Activated naive CD8-positive, alpha-beta T cell treated with anti-CD3 and anti-CD28 coated beads, Interleukin-2, amount 50 U/mL, for 24 hours (primary cell): ENCODE measurements around the gene BAG5.

Experiments used
- ATAC-seq: fragments of 150-1000 bp; cut with Tn5 transposase; one replicate; pipeline ENCODE4 v1.10.0; 2021
- DNase-seq: peaks from one replicate; pipeline ENCODE4 v3.0.0; 2021
- H3K27ac Mint-ChIP-seq: one replicate; pipeline ENCODE4 v1.8.0; 2021; ENCODE audit warnings: mild to moderate bottlenecking, mixed read lengths
- H3K27me3 Mint-ChIP-seq: one replicate; pipeline ENCODE4 v1.8.0; 2021; ENCODE audit warnings: mixed read lengths
- H3K36me3 Mint-ChIP-seq: one replicate; pipeline ENCODE4 v1.8.0; 2021; ENCODE audit warnings: low read depth, mixed read lengths
- H3K4me1 Mint-ChIP-seq: one replicate; pipeline ENCODE4 v1.8.0; 2021; ENCODE audit warnings: mixed read lengths
- H3K4me3 Mint-ChIP-seq: one replicate; pipeline ENCODE4 v1.8.0; 2021; ENCODE audit warnings: mild to moderate bottlenecking, moderate library complexity, mixed read lengths
- H3K9me3 Mint-ChIP-seq: one replicate; pipeline ENCODE4 v1.8.0; 2021; ENCODE audit warnings: mixed read lengths

The BAG5 gene

DNA sequence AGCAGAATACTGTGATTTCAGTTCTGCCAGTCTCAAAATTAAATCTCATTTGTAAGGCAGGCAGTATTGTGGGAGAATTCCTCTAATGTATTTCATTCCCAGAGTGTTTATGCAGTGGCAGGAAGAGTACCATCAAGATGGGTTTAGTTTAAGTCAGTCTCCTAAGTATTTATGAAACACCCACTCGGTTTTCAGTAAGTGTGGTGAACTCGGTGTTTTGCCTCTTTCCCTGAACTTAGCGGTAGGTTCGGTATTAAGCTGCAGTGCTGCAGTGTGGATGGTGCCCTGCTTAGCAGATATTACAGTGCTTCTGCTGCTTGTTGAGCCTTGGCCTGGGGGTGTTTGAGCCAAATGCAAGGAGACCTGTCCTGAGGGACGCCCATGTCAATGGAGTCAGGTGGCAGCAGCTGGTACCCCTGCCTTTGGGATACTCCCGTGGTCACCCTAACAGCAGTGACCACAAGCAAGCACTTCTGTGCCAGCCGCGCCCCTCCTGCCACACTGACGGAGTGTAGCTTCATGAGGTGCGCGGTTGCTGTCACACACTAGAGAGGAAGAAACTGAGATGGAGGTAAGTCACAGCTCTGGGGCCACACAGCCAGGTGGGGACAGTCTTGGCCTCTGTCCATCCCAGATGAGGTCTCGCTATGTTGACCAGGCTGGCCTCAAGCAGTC, 16.1 kb upstream of the BAG5 start:
- DNase-seq (no peak), ATAC-seq (no peak)
- peaks cover 13% of the 10 kb centered on the region for H3K36me3 Mint-ChIP-seq
- no peak overlapping the region for H3K4me3 Mint-ChIP-seq
- H3K27me3 Mint-ChIP-seq = no peaks in the 10 kb centered on the region
- H3K4me1 Mint-ChIP-seq = no peaks in the 10 kb centered on the region
- H3K9me3 Mint-ChIP-seq = no peaks in the 10 kb centered on the region
- no peak overlapping the region for H3K27ac Mint-ChIP-seq

DNA sequence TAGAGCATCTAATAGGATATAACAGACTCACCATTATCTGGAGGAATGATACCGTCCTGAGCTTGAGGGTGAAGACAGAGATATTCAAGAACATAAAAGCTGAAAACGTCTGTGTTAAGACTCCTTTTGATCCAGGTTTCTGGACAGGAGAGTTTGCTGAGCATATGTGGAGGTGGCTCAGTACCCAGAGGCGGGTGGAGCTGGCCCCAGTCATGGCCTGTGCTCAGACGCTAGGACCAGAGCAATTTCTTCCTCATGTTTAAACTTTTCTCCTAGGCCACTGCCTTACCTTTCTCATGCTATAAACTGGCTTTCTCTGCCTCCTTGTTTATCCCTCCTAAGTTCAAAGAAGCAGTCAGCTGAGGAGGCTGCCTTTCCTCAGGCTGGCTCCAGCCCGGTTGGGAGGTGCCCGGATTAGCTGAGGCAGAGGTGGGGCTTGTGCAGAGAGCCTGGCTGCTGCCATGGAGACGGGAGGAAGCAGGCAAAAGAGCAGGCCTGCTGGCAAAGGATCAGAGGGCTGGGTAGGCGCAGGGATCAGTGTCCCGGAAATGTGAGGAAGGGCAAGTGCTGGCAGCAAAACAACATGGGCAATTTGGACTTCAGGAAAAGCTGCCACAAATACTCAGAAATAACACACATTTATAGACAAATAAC, 14.0 kb upstream of the BAG5 start:
- ATAC-seq (no peak), DNase-seq (no peak)
- Mint-ChIP-seq H3K9me3 (no peaks in the 10 kb centered on the region), H3K4me3 (no peak overlapping the region), H3K36me3 (peaks cover 17% of the 10 kb centered on the region), H3K27me3 (no peaks in the 10 kb centered on the region), H3K27ac (no peak overlapping the region), H3K4me1 (no peaks in the 10 kb centered on the region)

- no peak overlapping the region for H3K4me3 Mint-ChIP-seq
- ATAC-seq = no peak
Measured at GRCh38 chr14:103574707-103575285, 12.3 kb upstream of the BAG5 start.

DNA sequence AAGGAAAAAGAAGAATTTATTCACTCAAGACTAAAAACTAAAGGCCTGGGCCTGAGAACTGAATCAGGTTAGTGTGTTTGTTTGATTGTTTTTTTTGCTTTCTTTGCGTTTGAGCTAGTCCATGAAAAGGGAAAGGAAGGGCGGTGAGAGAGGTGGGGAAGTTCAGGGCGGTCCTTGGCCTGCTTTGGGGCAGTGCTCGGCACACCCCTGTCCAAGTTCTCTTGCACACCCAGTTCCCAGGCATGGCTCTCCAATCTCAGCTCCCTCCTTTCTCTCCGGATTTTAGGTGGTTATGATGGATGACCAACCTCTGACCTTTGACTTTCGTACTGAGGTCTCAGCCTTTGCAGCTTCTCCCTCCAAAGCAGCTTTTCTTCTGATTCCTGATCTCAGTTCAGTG, 11.6 kb upstream of the BAG5 start:
- Mint-ChIP-seq H3K9me3 (no peaks in the 10 kb centered on the region), H3K36me3 (peaks cover 17% of the 10 kb centered on the region)

More at GRCh38 chr14:103574707-103575285, 12.3 kb upstream of the BAG5 start:
- Mint-ChIP-seq H3K36me3 (peaks cover 17% of the 10 kb centered on the region), H3K27me3 (no peaks in the 10 kb centered on the region), H3K9me3 (no peaks in the 10 kb centered on the region), H3K4me1 (no peaks in the 10 kb centered on the region), H3K27ac (no peak overlapping the region)
- DNase-seq = no peak

DNA sequence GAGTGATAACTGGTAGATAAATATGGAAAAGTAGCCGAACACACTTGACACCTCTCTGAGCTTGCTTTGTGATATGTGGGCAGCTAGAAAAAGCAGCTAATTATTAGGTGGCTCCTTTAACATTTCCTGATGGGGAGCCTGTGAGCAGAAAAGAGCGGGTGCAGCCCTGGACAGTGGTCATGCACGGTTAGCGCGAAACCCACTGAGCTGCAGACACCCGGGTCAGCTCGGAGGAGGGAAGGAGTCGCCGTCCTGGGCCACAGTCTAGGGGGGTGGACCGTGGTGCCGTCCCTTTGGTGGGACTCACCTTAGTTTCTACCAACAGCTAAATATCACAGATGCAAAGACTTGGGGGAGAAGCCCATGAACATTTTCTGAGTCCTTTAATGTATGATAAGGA, 7.0 kb upstream of the BAG5 start:
- Mint-ChIP-seq H3K4me1 (peaks cover 21% of the 10 kb centered on the region), H3K27ac (no peak overlapping the region)

More for the DNA sequence above, 11.6 kb upstream of the BAG5 start:
- no peaks in the 10 kb centered on the region for H3K27me3 Mint-ChIP-seq
- no peak overlapping the region for H3K4me3 Mint-ChIP-seq
- H3K27ac Mint-ChIP-seq = no peak overlapping the region
- no peaks in the 10 kb centered on the region for H3K4me1 Mint-ChIP-seq
- ATAC-seq (no peak), DNase-seq (no peak)

GRCh38 chr14:103568952-103569351, 6.5 kb upstream of the BAG5 start:
- Mint-ChIP-seq H3K27ac (no peak overlapping the region), H3K4me3 (no peak overlapping the region), H3K36me3 (peaks cover 5% of the 10 kb centered on the region), H3K4me1 (peaks cover 24% of the 10 kb centered on the region), H3K9me3 (no peaks in the 10 kb centered on the region), H3K27me3 (no peaks in the 10 kb centered on the region)
- no peak for ATAC-seq
- no peak for DNase-seq

More for the DNA sequence above, 7.0 kb upstream of the BAG5 start:
- H3K27me3 Mint-ChIP-seq = no peaks in the 10 kb centered on the region
- no peak for DNase-seq
- H3K9me3 Mint-ChIP-seq = no peaks in the 10 kb centered on the region
- peaks cover 7% of the 10 kb centered on the region for H3K36me3 Mint-ChIP-seq
- no peak for ATAC-seq
- H3K4me3 Mint-ChIP-seq = no peak overlapping the region

- Mint-ChIP-seq H3K36me3 (peaks cover 26% of the 10 kb centered on the region), H3K27ac (no peak overlapping the region), H3K4me3 (peak overlapping the region; percentile 95), H3K27me3 (no peaks in the 10 kb centered on the region), H3K4me1 (peaks cover 60% of the 10 kb centered on the region), H3K9me3 (no peaks in the 10 kb centered on the region)
- no peak for DNase-seq
- ATAC-seq = no peak
Measured at GRCh38 chr14:103563844-103564505, 1.5 kb upstream of the BAG5 start.

DNA sequence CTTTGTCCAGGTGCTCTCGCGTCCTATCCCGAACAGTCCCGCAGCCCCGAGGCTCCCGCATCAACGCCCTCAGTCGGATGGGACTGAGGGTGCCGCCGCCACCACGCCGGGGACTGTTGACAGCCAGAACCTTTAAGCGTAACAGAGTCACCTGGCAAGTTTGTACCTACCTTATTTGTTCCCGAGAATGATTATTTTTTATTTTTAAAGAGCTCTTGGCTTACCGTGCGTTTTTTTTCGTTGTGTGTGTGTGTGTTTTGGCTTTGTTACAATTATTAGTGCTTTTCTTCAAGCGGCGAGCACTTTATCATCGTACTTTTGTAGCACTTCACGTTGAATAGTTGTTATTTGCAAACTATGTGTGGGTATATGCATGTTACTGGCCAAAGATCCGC, 766 bp upstream of the BAG5 start:
- Mint-ChIP-seq H3K4me3 (peak overlapping the region; percentile 95), H3K27ac (peak overlapping the region; percentile 81), H3K9me3 (no peaks in the 10 kb centered on the region), H3K4me1 (peaks cover 68% of the 10 kb centered on the region), H3K36me3 (peaks cover 31% of the 10 kb centered on the region), H3K27me3 (no peaks in the 10 kb centered on the region)
- no peak for ATAC-seq
- no peak for DNase-seq

- DNase-seq (no peak), ATAC-seq (no peak)
- Mint-ChIP-seq H3K4me3 (peak overlapping the region; percentile 95), H3K27me3 (no peaks in the 10 kb centered on the region), H3K4me1 (peaks cover 69% of the 10 kb centered on the region), H3K27ac (peak overlapping the region; percentile 94), H3K36me3 (peaks cover 37% of the 10 kb centered on the region), H3K9me3 (no peaks in the 10 kb centered on the region)
Measured at GRCh38 chr14:103562179-103562428, 353 bp downstream of the BAG5 start.

GRCh38 chr14:103561381-103562178, 877 bp downstream of the BAG5 start:
- peak; percentile 57 for DNase-seq
- Mint-ChIP-seq H3K4me1 (peaks cover 70% of the 10 kb centered on the region), H3K27me3 (no peaks in the 10 kb centered on the region), H3K4me3 (peak overlapping the region; percentile 95), H3K9me3 (no peaks in the 10 kb centered on the region), H3K27ac (peak overlapping the region; percentile 94), H3K36me3 (peaks cover 38% of the 10 kb centered on the region)
- ATAC-seq = peak; percentile 33

DNA sequence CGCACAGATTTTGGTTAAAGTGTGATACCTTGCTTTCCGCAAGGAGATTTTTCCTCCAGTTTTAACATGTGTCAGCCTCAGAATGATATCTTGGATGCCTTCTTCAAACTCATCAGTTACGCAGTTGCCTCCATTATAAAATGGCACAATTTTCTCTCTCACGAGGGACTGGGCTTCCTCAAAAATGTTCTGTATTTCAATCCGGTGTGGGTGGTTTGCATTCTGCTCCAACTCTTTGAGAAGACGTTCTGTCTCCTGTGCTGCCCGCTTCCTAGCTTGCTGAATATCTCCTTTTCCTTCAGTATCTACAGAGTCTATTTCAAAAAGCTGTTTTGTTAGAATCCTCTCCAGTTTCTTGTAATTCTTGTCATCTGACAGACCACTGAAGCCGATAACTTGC, 1.8 kb downstream of the BAG5 start:
- no peak for ATAC-seq
- Mint-ChIP-seq H3K27ac (peak overlapping the region; percentile 94), H3K4me3 (peak overlapping the region; percentile 95), H3K9me3 (no peaks in the 10 kb centered on the region), H3K27me3 (no peaks in the 10 kb centered on the region), H3K36me3 (peaks cover 38% of the 10 kb centered on the region), H3K4me1 (peaks cover 65% of the 10 kb centered on the region)
- DNase-seq = no peak

DNA sequence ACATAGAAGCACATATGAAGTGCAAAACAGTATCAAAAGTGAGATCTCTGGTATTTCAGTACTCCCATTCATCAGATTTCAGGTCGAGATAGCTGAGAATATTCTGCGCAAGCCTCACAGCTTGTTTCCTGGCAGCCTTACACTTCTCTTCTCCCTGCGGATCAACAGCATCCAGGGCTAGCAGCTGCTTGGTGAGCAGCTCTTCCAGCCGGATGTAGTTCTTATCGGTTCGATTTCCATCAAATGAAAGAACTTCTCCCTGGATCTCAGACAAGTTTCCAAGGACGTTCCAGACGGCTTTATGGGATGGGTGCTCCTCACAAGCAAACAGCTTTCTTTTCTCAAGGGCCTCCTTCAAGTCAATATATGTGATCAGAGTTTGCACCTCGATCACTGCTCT, 2.7 kb downstream of the BAG5 start:
- Mint-ChIP-seq H3K4me3 (peak overlapping the region; percentile 21), H3K27me3 (no peaks in the 10 kb centered on the region), H3K9me3 (no peaks in the 10 kb centered on the region), H3K36me3 (peaks cover 38% of the 10 kb centered on the region), H3K27ac (no peak overlapping the region), H3K4me1 (peaks cover 59% of the 10 kb centered on the region)
- DNase-seq = no peak
- ATAC-seq = no peak

DNA sequence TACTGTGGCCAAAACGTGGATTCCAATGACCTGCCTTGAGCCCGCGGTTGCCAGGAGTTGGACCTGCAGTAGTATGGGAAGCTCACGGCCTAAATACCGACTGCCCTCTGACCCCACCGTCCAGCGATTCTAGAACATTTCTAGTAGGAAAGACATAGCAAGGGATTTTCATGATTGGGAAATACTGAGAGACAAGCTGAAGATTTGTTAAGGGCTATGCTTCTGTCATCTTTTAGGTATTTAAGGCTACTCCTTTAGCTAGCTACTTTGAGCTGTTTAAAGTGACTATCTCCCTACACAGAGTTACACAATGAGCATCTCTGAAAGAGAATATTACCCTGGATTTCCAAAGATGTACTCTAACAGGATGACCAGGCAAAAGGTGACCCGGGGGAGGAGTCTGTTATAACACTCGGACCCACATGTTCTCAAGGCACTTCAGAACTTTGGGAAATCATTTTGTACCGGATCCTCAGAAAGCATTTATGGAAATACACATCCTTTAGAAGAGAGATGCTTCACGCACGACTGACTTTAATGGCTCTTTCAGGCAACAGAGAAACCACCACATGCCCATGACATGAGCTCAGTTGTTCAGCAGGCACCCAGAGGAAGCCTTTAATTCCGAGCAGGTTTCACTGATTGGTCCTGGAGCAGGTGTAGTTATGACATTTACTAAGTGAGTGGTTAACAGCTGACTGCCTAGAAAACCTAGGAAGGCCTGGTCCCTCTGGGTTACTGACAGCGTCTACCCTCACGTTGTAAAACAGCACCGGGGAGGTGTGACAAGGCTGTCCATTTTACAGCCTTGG, 4.2 kb downstream of the BAG5 start:
- H3K4me3 Mint-ChIP-seq = no peak overlapping the region

More for the DNA sequence above, 4.2 kb downstream of the BAG5 start:
- Mint-ChIP-seq H3K4me1 (peaks cover 47% of the 10 kb centered on the region), H3K36me3 (peaks cover 36% of the 10 kb centered on the region), H3K9me3 (no peaks in the 10 kb centered on the region), H3K27me3 (no peaks in the 10 kb centered on the region), H3K27ac (no peak overlapping the region)
- DNase-seq = no peak
- ATAC-seq = no peak
